IMR-90 (cell line): Measurements from ENCODE around the gene INF2. TPM values are rescaled to one million over a fixed set of nuclear protein-coding genes. Genes with fewer than 3 reads are reported as not detected.

Source experiments
- ATAC-seq: fragments of 200-7000 bp; cut with Tn5 transposase; 2 replicates; pipeline ENCODE4 v1.9.1; 2020; ENCODE audit warnings: low read depth, mild to moderate bottlenecking, moderate library complexity
- BruUV-seq: library from RNA; stranded (reverse); fragments of 400-500 nt; replicated peaks from 2 replicates; lab custom pipeline; 2021; lab: Mats Ljungman, UMichigan
- CTCF ChIA-PET: fragments of 300-600 bp; formaldehyde crosslinking; extraction: SDS; loops from one replicate; lab custom pipeline; 2021; ENCODE audit warnings: antibody characterized with exemption; lab: Yijun Ruan, JAX
- POLR2A ChIA-PET: fragments of 300-600 bp; sonication (Branson Sonifier 250); formaldehyde crosslinking; loops from one replicate; lab custom pipeline; 2022; ENCODE audit warnings: antibody characterized with exemption; ENCODE audit not compliant: unreplicated experiment; lab: Charles Lee
- DNase-seq: peaks from one replicate; pipeline ENCODE4 v3.0.0; 2013
- H2AFZ ChIP-seq: replicated peaks from 2 replicates; pipeline ENCODE3; 2013; ENCODE audit warnings: low read length, mild to moderate bottlenecking; ENCODE audit not compliant: poor library complexity
- H2AK5ac ChIP-seq: 2 replicates; pipeline ENCODE4 v1.6.1; 2013; ENCODE audit warnings: low read depth, low read length, inconsistent platforms
- H2AK9ac ChIP-seq: replicated peaks from 2 replicates; pipeline ENCODE3; 2013; ENCODE audit warnings: mild to moderate bottlenecking, low read depth, low read length, moderate library complexity; ENCODE audit not compliant: poor library complexity
- H2BK120ac ChIP-seq: 2 replicates; pipeline ENCODE4 v1.6.1; 2013; ENCODE audit warnings: low read depth, low read length, inconsistent platforms
- H2BK15ac ChIP-seq: 3 replicates; pipeline ENCODE4 v1.6.1; 2013; ENCODE audit warnings: low read depth, low read length, inconsistent platforms
- H2BK20ac ChIP-seq: 2 replicates; pipeline ENCODE4 v1.6.1; 2013; ENCODE audit warnings: low read depth, mild to moderate bottlenecking, inconsistent platforms, low read length, moderate library complexity
- H2BK5ac ChIP-seq: 2 replicates; pipeline ENCODE4 v1.6.1; 2013; ENCODE audit warnings: mild to moderate bottlenecking, low read depth, low read length, inconsistent platforms; ENCODE audit not compliant: poor library complexity, severe bottlenecking
- H3K14ac ChIP-seq: replicated peaks from 2 replicates; pipeline ENCODE4 v1.6.1; 2013; ENCODE audit warnings: low read depth, low read length, inconsistent platforms
- H3K18ac ChIP-seq: 2 replicates; pipeline ENCODE4 v1.6.1; 2013; ENCODE audit warnings: low read depth, low read length, control low read depth
- H3K23ac ChIP-seq: 2 replicates; pipeline ENCODE4 v1.6.1; 2013; ENCODE audit warnings: low read depth, low read length, inconsistent platforms
- H3K27ac ChIP-seq: 2 replicates; pipeline ENCODE4 v1.5.1; 2013; ENCODE audit warnings: mild to moderate bottlenecking, control low read depth, low read length; ENCODE audit not compliant: insufficient read depth
- H3K27me3 ChIP-seq: 2 replicates; pipeline ENCODE4 v1.6.1; 2013; ENCODE audit warnings: low read length; ENCODE audit not compliant: control insufficient read depth, insufficient read depth
- H3K36me3 ChIP-seq: 2 replicates; pipeline ENCODE4 v1.6.1; 2013; ENCODE audit warnings: low read length, mixed read lengths; ENCODE audit not compliant: control insufficient read depth, insufficient read depth
- H3K4ac ChIP-seq: 2 replicates; pipeline ENCODE4 v1.6.1; 2013; ENCODE audit warnings: low read depth, low read length, inconsistent platforms
- H3K4me1 ChIP-seq: 2 replicates; pipeline ENCODE4 v1.6.1; 2013; ENCODE audit warnings: low read length, mixed read lengths; ENCODE audit not compliant: control insufficient read depth, insufficient read depth
- H3K4me2 ChIP-seq: 2 replicates; pipeline ENCODE4 v1.6.1; 2013; ENCODE audit warnings: low read depth, mild to moderate bottlenecking, control low read depth, low read length, moderate library complexity
- H3K4me3 ChIP-seq: 2 replicates; pipeline ENCODE4 v1.5.1; 2013; ENCODE audit warnings: low read depth, mild to moderate bottlenecking, control low read depth, low read length, moderate library complexity; ENCODE audit not compliant: insufficient read depth
- H3K56ac ChIP-seq: 2 replicates; pipeline ENCODE4 v1.6.1; 2013; ENCODE audit warnings: low read length, inconsistent platforms; ENCODE audit not compliant: insufficient read depth; ENCODE audit errors: extremely low read depth
- H3K79me1 ChIP-seq, 2 experiments: 2 replicates each; pipeline ENCODE4 v1.6.1; 2013; ENCODE audit warnings: low read length in 2 of 2, inconsistent platforms in 1 of 2, low read depth in 1 of 2
- H3K9ac ChIP-seq: 2 replicates; pipeline ENCODE4 v1.6.1; 2013; ENCODE audit warnings: low read depth, low read length, control low read depth
- H3K9me1 ChIP-seq: 2 replicates; pipeline ENCODE4 v1.6.1; 2013; ENCODE audit warnings: low read length, inconsistent platforms; ENCODE audit not compliant: insufficient read depth
- H3K9me3 ChIP-seq: 2 replicates; pipeline ENCODE4 v1.6.1; 2013; ENCODE audit warnings: low read length; ENCODE audit not compliant: control insufficient read depth, insufficient read depth
- H4K20me1 ChIP-seq: 2 replicates; pipeline ENCODE4 v1.6.1; 2013; ENCODE audit warnings: low read length, inconsistent platforms; ENCODE audit not compliant: insufficient read depth
- H4K5ac ChIP-seq: 2 replicates; pipeline ENCODE4 v1.6.1; 2013; ENCODE audit warnings: mild to moderate bottlenecking, low read depth, low read length, control low read depth
- H4K8ac ChIP-seq, 2 experiments: 2 replicates each; pipeline ENCODE4 v1.6.1; 2013; ENCODE audit warnings: low read depth in 2 of 2, low read length in 2 of 2, control low read depth in 1 of 2, inconsistent platforms in 1 of 2
- H4K91ac ChIP-seq: 2 replicates; pipeline ENCODE4 v1.6.1; 2013; ENCODE audit warnings: low read depth, low read length, inconsistent platforms; ENCODE audit not compliant: insufficient read depth
- CHD1 ChIP-seq: IDR thresholded peaks from 2 replicates; pipeline ENCODE4 v1.6.1; 2012; ENCODE audit warnings: low read depth, low read length, improper control_type of control experiment
- MAFK ChIP-seq: IDR thresholded peaks from 2 replicates; pipeline ENCODE4 v1.6.1; 2012; ENCODE audit warnings: low read depth, low read length, improper control_type of control experiment
- MAZ ChIP-seq: IDR thresholded peaks from 2 replicates; pipeline ENCODE4 v1.6.1; 2012; ENCODE audit warnings: low read depth, mild to moderate bottlenecking, low read length, improper control_type of control experiment, moderate library complexity, borderline replicate concordance
- MXI1 ChIP-seq: IDR thresholded peaks from 2 replicates; pipeline ENCODE4 v1.6.1; 2012; ENCODE audit warnings: low read depth, mild to moderate bottlenecking, low read length, moderate library complexity, borderline replicate concordance
- POLR2A ChIP-seq: IDR thresholded peaks from 2 replicates; pipeline ENCODE4 v1.6.1; 2012; ENCODE audit warnings: mild to moderate bottlenecking, low read depth, low read length
- WGBS, 2 experiments: methylation state at CpG; one replicate each; pipeline versions ENCODE4 v1.1.5 to v1.1.7; 2013; ENCODE audit warnings: missing lambda C conversion rate in 2 of 2; ENCODE audit not compliant: insufficient read length in 1 of 2; ENCODE audit errors: extremely low coverage in 2 of 2; 5-methylcytosine and 5-hydroxymethylcytosine counted together
- dilution Hi-C: fragments of 300-500 bp; cut with HindIII; formaldehyde crosslinking; loops from one replicate; pipeline ENCODE4 v1.14.3; 2018; ENCODE audit warnings: low sequenced_read_pairs; ENCODE audit not compliant: unreplicated experiment
- in situ Hi-C: fragments of 300-500 bp; cut with MboI; formaldehyde crosslinking; loops from 3 replicates; pipeline ENCODE4 v1.14.3; 2019; ENCODE audit warnings: low sequenced_read_pairs, inconsistent platforms, mixed read lengths
- intact Hi-C: fragments of 100-400 bp; cut with micrococcal nuclease; formaldehyde crosslinking; loops from 2 replicates; pipeline ENCODE4 v1.10.0; 2022
- polyA plus RNA-seq, 3 experiments: library from polyadenylated mRNA; depleted of rRNA; stranded (reverse); fragments of >200 nt; gene quantifications; 2 replicates each; pipeline ENCODE4 v1.2.3, GENCODE V29; 2012; ENCODE audit warnings: low replicate concordance in 1 of 3
- total RNA-seq: library from RNA; depleted of rRNA; stranded (reverse); fragments of >200 nt; gene quantifications from 2 replicates; pipeline ENCODE4 v1.2.3, GENCODE V29; 2012
- TF ChIP-seq, protein P1 (sequence below): fragments of 150-350 bp; IDR thresholded peaks from 2 replicates; pipeline ENCODE4 v1.6.1; 2017; ENCODE audit warnings: mild to moderate bottlenecking, antibody characterized with exemption, low read length, low read depth
- TF ChIP-seq, protein P2 (sequence below): conservative IDR thresholded peaks from 2 replicates; pipeline ENCODE4 v1.5.1; 2012; ENCODE audit warnings: mild to moderate bottlenecking, low read depth, low read length, improper control_type of control experiment

The INF2 gene
- total and polyA plus RNA-seq, 2 of the 4 experiments (the other 2 are of a cell fraction) = 16.8 to 62.1 TPM

DNA sequence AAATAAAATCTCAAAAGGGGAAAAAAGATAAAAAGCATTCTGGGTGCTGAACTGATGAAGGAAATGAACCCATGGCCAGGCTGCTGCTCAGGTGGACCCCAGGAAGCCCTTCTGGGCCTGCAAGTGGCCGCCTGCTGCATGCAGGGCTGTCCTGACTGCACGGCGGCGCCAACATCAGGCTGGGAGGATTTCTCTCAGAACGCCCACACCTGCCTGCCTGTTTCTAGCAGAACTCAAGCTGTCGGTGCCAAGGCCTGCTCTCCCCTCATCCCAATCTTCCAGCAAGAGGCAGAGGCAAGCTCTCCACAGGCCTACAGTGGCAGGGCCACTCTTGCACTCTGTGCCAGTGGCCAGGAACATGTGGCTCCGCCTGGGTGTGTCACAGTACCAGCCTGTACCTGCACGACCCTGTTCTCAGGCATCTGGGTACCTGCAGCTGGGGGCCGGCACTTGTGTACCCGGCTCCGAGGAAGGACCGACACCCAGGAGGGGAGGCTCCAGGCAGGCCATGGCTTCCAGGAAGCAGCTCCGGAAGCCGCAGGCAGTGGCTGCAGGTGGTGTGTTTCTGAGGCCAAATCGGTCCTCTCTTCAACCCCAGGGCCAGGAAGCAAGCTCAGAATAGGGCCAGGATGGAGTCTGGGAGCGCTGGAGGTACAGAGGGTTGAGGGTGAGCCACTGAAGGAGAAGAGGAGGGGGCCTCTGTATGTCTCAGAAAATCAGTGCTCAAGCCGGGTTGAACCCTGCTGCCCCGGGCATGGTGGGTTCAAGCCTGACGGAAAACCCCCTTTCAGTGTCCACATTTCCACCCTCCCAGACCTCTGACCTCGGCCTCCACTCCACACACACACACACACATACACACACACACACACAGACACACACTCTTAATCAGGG lies 2.5 kb upstream of the INF2 start:
- peaks cover 36% of the 10 kb centered on the region for H3K4me1 ChIP-seq
- intact Hi-C loops (loop anchor here (5.0 kb wide), 1 partner anchor 35 kb away; no protein-coding TSS in a partner anchor), dilution Hi-C loops (no loop called here), in situ Hi-C loops (no loop called here)
- no peak overlapping the region for H4K91ac ChIP-seq
- H3K14ac ChIP-seq = no peak overlapping the region
- no peak for TF ChIP-seq MAFK
- no peak for TF ChIP-seq POLR2A
- TF ChIP-seq MXI1 = no peak
- TF ChIP-seq, protein P1, sequence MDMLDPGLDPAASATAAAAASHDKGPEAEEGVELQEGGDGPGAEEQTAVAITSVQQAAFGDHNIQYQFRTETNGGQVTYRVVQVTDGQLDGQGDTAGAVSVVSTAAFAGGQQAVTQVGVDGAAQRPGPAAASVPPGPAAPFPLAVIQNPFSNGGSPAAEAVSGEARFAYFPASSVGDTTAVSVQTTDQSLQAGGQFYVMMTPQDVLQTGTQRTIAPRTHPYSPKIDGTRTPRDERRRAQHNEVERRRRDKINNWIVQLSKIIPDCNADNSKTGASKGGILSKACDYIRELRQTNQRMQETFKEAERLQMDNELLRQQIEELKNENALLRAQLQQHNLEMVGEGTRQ = no peak
- TF ChIP-seq CHD1 = no peak
- TF ChIP-seq, protein P2, sequence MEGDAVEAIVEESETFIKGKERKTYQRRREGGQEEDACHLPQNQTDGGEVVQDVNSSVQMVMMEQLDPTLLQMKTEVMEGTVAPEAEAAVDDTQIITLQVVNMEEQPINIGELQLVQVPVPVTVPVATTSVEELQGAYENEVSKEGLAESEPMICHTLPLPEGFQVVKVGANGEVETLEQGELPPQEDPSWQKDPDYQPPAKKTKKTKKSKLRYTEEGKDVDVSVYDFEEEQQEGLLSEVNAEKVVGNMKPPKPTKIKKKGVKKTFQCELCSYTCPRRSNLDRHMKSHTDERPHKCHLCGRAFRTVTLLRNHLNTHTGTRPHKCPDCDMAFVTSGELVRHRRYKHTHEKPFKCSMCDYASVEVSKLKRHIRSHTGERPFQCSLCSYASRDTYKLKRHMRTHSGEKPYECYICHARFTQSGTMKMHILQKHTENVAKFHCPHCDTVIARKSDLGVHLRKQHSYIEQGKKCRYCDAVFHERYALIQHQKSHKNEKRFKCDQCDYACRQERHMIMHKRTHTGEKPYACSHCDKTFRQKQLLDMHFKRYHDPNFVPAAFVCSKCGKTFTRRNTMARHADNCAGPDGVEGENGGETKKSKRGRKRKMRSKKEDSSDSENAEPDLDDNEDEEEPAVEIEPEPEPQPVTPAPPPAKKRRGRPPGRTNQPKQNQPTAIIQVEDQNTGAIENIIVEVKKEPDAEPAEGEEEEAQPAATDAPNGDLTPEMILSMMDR = no peak
- TF ChIP-seq MAZ = no peak
- peak overlapping the region; percentile 97 for H2AK9ac ChIP-seq
- no TSS peak for BruUV-seq
- 89% methylated on average over 8 of the region's 20 CpGs; no CpG with 5 or more reads in 1 of the 2 experiments for WGBS, 2 experiments
- no peak overlapping the region for H3K23ac ChIP-seq
- H3K4me3 ChIP-seq = no peak overlapping the region
- peaks cover 8% of the 10 kb centered on the region; the same call in 1 of the 2 replicates for H3K9me1 ChIP-seq
- H3K4me2 ChIP-seq = no peak overlapping the region
- CTCF ChIA-PET = interaction anchor here (0.8 kb wide), 1 partner anchor 22 kb away, joined by 3 read pairs; no protein-coding TSS in a partner anchor
- H3K27me3 ChIP-seq = no peaks in the 10 kb centered on the region
- H3K18ac ChIP-seq = no peak overlapping the region
- no peak overlapping the region for H2BK120ac ChIP-seq
- no peak overlapping the region for H2AFZ ChIP-seq
- no peak overlapping the region for H3K56ac ChIP-seq
- no peak overlapping the region for H2BK20ac ChIP-seq
- H3K79me1 ChIP-seq = peaks cover 3 to 26% of the 10 kb centered on the region in 2 experiments
- no peak overlapping the region for H2BK5ac ChIP-seq
- no peak for ATAC-seq
- peaks cover 5% of the 10 kb centered on the region for H3K36me3 ChIP-seq
- no peak overlapping the region for H4K8ac ChIP-seq
- no peaks in the 10 kb centered on the region for H3K9me3 ChIP-seq
- H2BK15ac ChIP-seq = no peak overlapping the region
- POLR2A ChIA-PET = no interaction called here
- H3K4ac ChIP-seq = no peak overlapping the region
- no peak overlapping the region for H3K9ac ChIP-seq
- no peak for DNase-seq
- no peak overlapping the region; the same call in 1 of the 2 replicates for H2AK5ac ChIP-seq
- H4K20me1 ChIP-seq = peaks cover 18% of the 10 kb centered on the region
- no peak overlapping the region for H3K27ac ChIP-seq
- H4K5ac ChIP-seq = no peak overlapping the region
